B cell (primary cell): ENCODE measurements around the gene ZNF99. TPM values are rescaled to one million over a fixed set of nuclear protein-coding genes. Genes with fewer than 3 reads are reported as not detected.

Experiments
- ATAC-seq: fragments of 200-7000 bp; cut with Tn5 transposase; one replicate; pipeline ENCODE4 v1.10.0; 2021; ENCODE audit warnings: low read depth, mild to moderate bottlenecking, moderate number of reproducible peaks, moderate library complexity
- CTCF ChIA-PET: fragments of 350-600 bp; sonication (Branson Sonifier 250); formaldehyde crosslinking; loops from one replicate; lab custom pipeline; 2021; ENCODE audit warnings: antibody characterized with exemption, inconsistent platforms; lab: Charles Lee
- POLR2A ChIA-PET: fragments of 350-600 bp; sonication (Branson Sonifier 250); formaldehyde crosslinking; loops from one replicate; lab custom pipeline; 2021; ENCODE audit warnings: antibody characterized with exemption; lab: Charles Lee
- DNase-seq: peaks from one replicate; pipeline ENCODE4 v3.0.0; 2013
- H2AFZ ChIP-seq: 2 replicates; pipeline ENCODE4 v1.6.1; 2012; ENCODE audit warnings: mild to moderate bottlenecking, low read depth, low read length; ENCODE audit not compliant: insufficient read depth, poor library complexity, severe bottlenecking
- H3K27ac ChIP-seq, 2 donors: 1 replicate in 1 of 2; 2 replicates in 1 of 2; pipeline ENCODE4 v1.5.1; 2012 to 2013; ENCODE audit warnings: low read length in 2 of 2, mild to moderate bottlenecking in 2 of 2, moderate library complexity in 1 of 2
- H3K27me3 ChIP-seq, 4 experiments: fragments of 200-600 bp in 1 of 4; sonication (generic) in 1 of 4; replicated peaks in 1 of 4; 1 replicate in 2 of 4; 2 replicates in 2 of 4; pipeline versions ENCODE4 v1.6.1 to v1.7.0; 2013 to 2016; ENCODE audit warnings: low read length in 3 of 4, mild to moderate bottlenecking in 2 of 4, mixed read lengths in 1 of 4, moderate library complexity in 1 of 4; ENCODE audit not compliant: insufficient read depth in 4 of 4, control insufficient read depth in 3 of 4; ENCODE audit errors: control extremely low read depth in 1 of 4
- H3K36me3 ChIP-seq, 2 experiments: replicated peaks in 1 of 2; 1 replicate in 1 of 2; 2 replicates in 1 of 2; pipeline versions ENCODE4 v1.6.1 to v1.7.1; 2013; ENCODE audit warnings: low read length in 1 of 2; ENCODE audit not compliant: insufficient read depth in 2 of 2, control insufficient read depth in 1 of 2; ENCODE audit errors: control extremely low read depth in 1 of 2, extremely low read depth in 1 of 2
- H3K4me1 ChIP-seq, 2 donors: fragments of 200-600 bp in 1 of 2; sonication (generic) in 1 of 2; 1 replicate in 1 of 2; 2 replicates in 1 of 2; pipeline versions ENCODE4 v1.5.1 to v1.6.1; 2013 to 2017; ENCODE audit warnings: low read length in 2 of 2; ENCODE audit not compliant: control insufficient read depth in 2 of 2, insufficient read depth in 2 of 2
- H3K4me2 ChIP-seq: replicated peaks from 2 replicates; pipeline ENCODE3; 2012; ENCODE audit warnings: mild to moderate bottlenecking, low read depth, low read length; ENCODE audit not compliant: poor library complexity, severe bottlenecking
- H3K4me3 ChIP-seq, 5 experiments: fragments of 200-600 bp in 1 of 5; sonication (generic) in 1 of 5; 1 replicate in 3 of 5; 2 replicates in 2 of 5; pipeline versions ENCODE4 v1.5.1 to v1.7.0; 2011 to 2016; ENCODE audit warnings: low read length in 4 of 5, mild to moderate bottlenecking in 4 of 5, low read depth in 2 of 5, control low read depth in 1 of 5, moderate library complexity in 1 of 5; ENCODE audit not compliant: insufficient read depth in 1 of 5; ENCODE audit errors: control extremely low read depth in 1 of 5, extremely low read depth in 1 of 5
- H3K79me2 ChIP-seq: fragments of 200-600 bp; sonication (generic); one replicate; pipeline ENCODE4 v1.6.0; 2016; ENCODE audit warnings: low read length; ENCODE audit not compliant: control insufficient read depth, insufficient read depth
- H3K9ac ChIP-seq: fragments of 200-600 bp; sonication (generic); 2 replicates; pipeline ENCODE4 v1.6.1; 2017; ENCODE audit warnings: mild to moderate bottlenecking, low read length, moderate library complexity
- H3K9me3 ChIP-seq, 3 donors: one replicate each; pipeline versions ENCODE4 v1.6.1 to v1.7.1; 2013; ENCODE audit warnings: low read length in 2 of 3; ENCODE audit not compliant: control insufficient read depth in 2 of 3, insufficient read depth in 1 of 3; ENCODE audit errors: control extremely low read depth in 1 of 3
- H4K20me1 ChIP-seq: 2 replicates; pipeline ENCODE4 v1.6.0; 2012; ENCODE audit warnings: mild to moderate bottlenecking, low read length; ENCODE audit not compliant: insufficient read depth, control insufficient read depth, poor library complexity, severe bottlenecking
- H3K27ac Mint-ChIP-seq: one replicate; pipeline ENCODE4 v1.8.0; 2021; ENCODE audit warnings: mixed read lengths
- H3K27me3 Mint-ChIP-seq: one replicate; pipeline ENCODE4 v1.8.0; 2021; ENCODE audit warnings: mixed read lengths
- H3K4me1 Mint-ChIP-seq: one replicate; pipeline ENCODE4 v1.8.0; 2021; ENCODE audit warnings: mixed read lengths
- H3K4me3 Mint-ChIP-seq: one replicate; pipeline ENCODE4 v1.8.0; 2021; ENCODE audit warnings: mixed read lengths
- H3K9me3 Mint-ChIP-seq: one replicate; pipeline ENCODE4 v1.8.0; 2022; ENCODE audit warnings: mixed read lengths; ENCODE audit not compliant: insufficient read depth
- CTCF ChIP-seq: fragments of 200-600 bp; IDR thresholded peaks from one replicate; pipeline ENCODE4 v1.8.0; 2022; ENCODE audit warnings: antibody characterized with exemption, mild to moderate bottlenecking
- EZH2 ChIP-seq: IDR thresholded peaks from 2 replicates; pipeline ENCODE4 v1.6.1; 2012; ENCODE audit warnings: borderline replicate concordance, low read depth, mild to moderate bottlenecking, moderate library complexity, low read length; ENCODE audit not compliant: insufficient read depth, poor library complexity, severe bottlenecking
- WGBS: methylation state at CpG from one replicate; pipeline ENCODE4 v1.1.5; 2013; ENCODE audit warnings: missing lambda C conversion rate; ENCODE audit not compliant: insufficient coverage; 5-methylcytosine and 5-hydroxymethylcytosine counted together
- intact Hi-C: fragments of 100-400 bp; cut with micrococcal nuclease; formaldehyde crosslinking; loops from one replicate; pipeline ENCODE4 v1.10.0; 2022
- polyA plus RNA-seq: library from polyadenylated mRNA; depleted of rRNA; stranded (reverse); fragments of >200 nt; gene quantifications from 2 replicates; pipeline ENCODE4 v1.2.3, GENCODE V29; 2012
- total RNA-seq, 2 donors: library from RNA; stranded (reverse); fragments of 120-200 nt in 1 of 2; gene quantifications; 1 replicate in 1 of 2; 2 replicates in 1 of 2; pipeline versions ENCODE4 v1.2.3 to v1.2.4, GENCODE V29; 2013 to 2022

The ZNF99 gene
- total and polyA plus RNA-seq, 2 donors (not counting 1 experiment from before 2014, with no cell fraction given): 0.06 TPM; not detected in 1

- Mint-ChIP-seq H3K27ac (no peak overlapping the region), H3K4me1 (no peaks in the 10 kb centered on the region), H3K9me3 (peaks cover 18% of the 10 kb centered on the region), H3K27me3 (no peaks in the 10 kb centered on the region), H3K4me3 (no peak overlapping the region)
- Histone ChIP-seq H3K27me3 (no peaks in the 10 kb centered on the region), H3K9me3 (peaks cover 0 to 32% (median 0%) of the 10 kb centered on the region in 3 donors), H2AFZ (no peak overlapping the region), H3K9ac (no peak overlapping the region), H3K27ac (no peak overlapping the region), H4K20me1 (no peaks in the 10 kb centered on the region), H3K4me2 (no peak overlapping the region), H3K79me2 (no peaks in the 10 kb centered on the region), H3K4me3 (no peak overlapping the region), H3K36me3 (no peaks in the 10 kb centered on the region), H3K4me1 (no peaks in the 10 kb centered on the region)
- TF ChIP-seq CTCF (no peak), EZH2 (no peak)
- no peak for DNase-seq
- CTCF ChIA-PET: no interaction called here
- no peak for ATAC-seq
- no CpG with 5 or more reads among the region's 2 CpGs for WGBS
- intact Hi-C loops: no loop called here
- POLR2A ChIA-PET: no interaction called here
Observed at GRCh38 chr19:22814124-22814523, 30.2 kb upstream of the ZNF99 start.

- Histone ChIP-seq H3K27ac (no peak overlapping the region), H3K27me3 (no peaks in the 10 kb centered on the region), H3K4me3 (no peak overlapping the region), H3K9me3 (peaks cover 0 to 49% (median 2%) of the 10 kb centered on the region in 3 donors), H3K9ac (no peak overlapping the region), H3K36me3 (no peaks in the 10 kb centered on the region), H3K4me1 (no peaks in the 10 kb centered on the region), H2AFZ (no peak overlapping the region), H4K20me1 (no peaks in the 10 kb centered on the region), H3K79me2 (no peaks in the 10 kb centered on the region), H3K4me2 (no peak overlapping the region)
- CTCF ChIA-PET: no interaction called here
- no peaks in the 10 kb centered on the region for H3K27me3 Mint-ChIP-seq
- POLR2A ChIA-PET: no interaction called here
- peaks cover 11% of the 10 kb centered on the region for H3K9me3 Mint-ChIP-seq
- 32% methylated on average over 64 of the region's 72 CpGs for WGBS
- no peak overlapping the region for H3K27ac Mint-ChIP-seq
- intact Hi-C loops: no loop called here
- DNase-seq (no peak), ATAC-seq (no peak)
- no peak overlapping the region for H3K4me3 Mint-ChIP-seq
- TF ChIP-seq CTCF (no peak), EZH2 (no peak)
- no peaks in the 10 kb centered on the region for H3K4me1 Mint-ChIP-seq
Observed at GRCh38 chr19:22807061-22807835, 23.3 kb upstream of the ZNF99 start.
